K562 (cell line): ENCODE results near the gene PRMT7. TPM values are rescaled to one million over a fixed set of nuclear protein-coding genes. Genes with fewer than 3 reads are reported as not detected.

Source experiments
- ATAC-seq: fragments of 200-7000 bp; cut with Tn5 transposase; 3 replicates; pipeline ENCODE4 v1.9.1; 2020; ENCODE audit warnings: moderate library complexity
- BruUV-seq: library from RNA; stranded (reverse); fragments of 400-500 nt; replicated peaks from 2 replicates; lab custom pipeline; 2021; lab: Mats Ljungman, UMichigan
- CTCF ChIA-PET: fragments of 300-600 bp; formaldehyde crosslinking; extraction: SDS; loops from one replicate; lab custom pipeline; 2021; ENCODE audit warnings: low intra/inter-chr PET ratio; lab: Yijun Ruan, JAX
- POLR2A ChIA-PET: fragments of 300-600, 350-650 bp; sonication (Branson Sonifier 250); formaldehyde crosslinking; extraction: SDS; loops from one replicate; lab custom pipeline; 2021; ENCODE audit warnings: antibody characterized with exemption, inconsistent platforms; lab: Yijun Ruan, JAX
- DNase-seq, 4 experiments: peaks; one replicate each; pipeline versions ENCODE4 v3.0.0 to v3.0.0-alpha.2; 2011 to 2018; ENCODE audit warnings: low spot score in 3 of 4, mixed read lengths in 3 of 4; ENCODE audit errors: extremely low read depth in 1 of 4
- FAIRE-seq: peaks from 2 replicates; lab custom pipeline; 2011; peaks lifted over from hg19 to GRCh38; lab: Jason Lieb, UNC
- H2AFZ ChIP-seq: 2 replicates; pipeline ENCODE4 v1.6.0; 2011; ENCODE audit warnings: low read depth, low read length, control low read depth, inconsistent platforms
- H3K27ac ChIP-seq: fragments of 200-600 bp; 3 replicates; pipeline ENCODE4 v1.8.0; 2011; ENCODE audit warnings: low read depth, mild to moderate bottlenecking, control low read depth, inconsistent platforms, low read length, moderate library complexity, mixed read lengths; ENCODE audit errors: extremely low read depth
- H3K27me3 ChIP-seq, 2 experiments: fragments of 300-600 bp in 1 of 2; 2 replicates in 1 of 2; 3 replicates in 1 of 2; pipeline versions ENCODE4 v1.6.0 to v1.8.0; 2011; ENCODE audit warnings: inconsistent platforms in 2 of 2, low read length in 2 of 2, mild to moderate bottlenecking in 1 of 2, mixed read lengths in 1 of 2, moderate library complexity in 1 of 2; ENCODE audit not compliant: control insufficient read depth in 2 of 2, insufficient read depth in 2 of 2
- H3K36me3 ChIP-seq: fragments of 300-600 bp; 3 replicates; pipeline ENCODE4 v1.8.0; 2011; ENCODE audit warnings: mild to moderate bottlenecking, low read length, inconsistent platforms; ENCODE audit not compliant: control insufficient read depth, insufficient read depth
- H3K4me1 ChIP-seq, 2 experiments: fragments of 200-600 bp in 1 of 2; replicated peaks in 1 of 2; 2 replicates in 1 of 2; 3 replicates in 1 of 2; pipeline versions ENCODE4 v1.5.1 to v1.8.0; 2011; ENCODE audit warnings: inconsistent platforms in 2 of 2, low read length in 2 of 2, mild to moderate bottlenecking in 1 of 2, mixed read lengths in 1 of 2, moderate library complexity in 1 of 2; ENCODE audit not compliant: control insufficient read depth in 2 of 2, insufficient read depth in 2 of 2
- H3K4me2 ChIP-seq: 2 replicates; pipeline ENCODE4 v1.6.1; 2011; ENCODE audit warnings: low read length, control low read depth, inconsistent platforms, mixed read lengths; ENCODE audit not compliant: insufficient read depth
- H3K4me3 ChIP-seq: fragments of 200-600 bp; sonication (generic), shearing (Covaris generic); 2 replicates; pipeline ENCODE4 v1.5.1; 2016; ENCODE audit warnings: control low read depth, inconsistent platforms
- H3K79me2 ChIP-seq: fragments of 200-600 bp; 3 replicates; pipeline ENCODE4 v1.8.0; 2011; ENCODE audit warnings: low read length, inconsistent platforms; ENCODE audit not compliant: control insufficient read depth, insufficient read depth
- H3K9ac ChIP-seq, 2 experiments: 2 replicates each; pipeline versions ENCODE4 v1.6.0 to v1.6.1; 2011; ENCODE audit warnings: low read depth in 2 of 2, low read length in 2 of 2, control low read depth in 1 of 2, inconsistent platforms in 1 of 2, mild to moderate bottlenecking in 1 of 2, mixed read lengths in 1 of 2; ENCODE audit not compliant: insufficient read depth in 1 of 2
- H3K9me1 ChIP-seq: one replicate; pipeline ENCODE4 v1.6.0; 2011; ENCODE audit warnings: inconsistent platforms, mild to moderate bottlenecking, low read length, moderate library complexity; ENCODE audit not compliant: control insufficient read depth, insufficient read depth
- H3K9me3 ChIP-seq: replicated peaks from 2 replicates; pipeline ENCODE4 v1.5.1; 2011; ENCODE audit warnings: low read depth, low read length, inconsistent platforms; ENCODE audit not compliant: control insufficient read depth, insufficient read depth
- H4K20me1 ChIP-seq: replicated peaks from 2 replicates; pipeline ENCODE4 v1.6.1; 2011; ENCODE audit warnings: low read length, inconsistent platforms, mixed read lengths; ENCODE audit not compliant: control insufficient read depth, insufficient read depth
- BRD9 ChIP-seq: fragments of 450-650 bp; IDR thresholded peaks from 2 replicates; pipeline ENCODE4 v1.6.1; 2018; ENCODE audit warnings: low read depth; ENCODE audit not compliant: partially characterized antibody
- IRF9 ChIP-seq: fragments of 450-650 bp; IDR thresholded peaks from 2 replicates; pipeline ENCODE4 v1.6.1; 2016; ENCODE audit warnings: missing biosample characterization, missing genetic modification characterization
- MYNN ChIP-seq, 2 experiments: sonication (generic); formaldehyde crosslinking in 1 of 2; IDR thresholded peaks; 2 replicates each; pipeline versions ENCODE4 v1.5.0 to v1.6.1; 2016 to 2020; ENCODE audit warnings: antibody characterized with exemption in 1 of 2, missing genetic modification reagents in 1 of 2
- PPARD ChIP-seq: fragments of 250-450 bp; sonication (Bioruptor Pico); IDR thresholded peaks from 2 replicates; pipeline ENCODE4 v1.8.0; 2022; ENCODE audit warnings: inconsistent platforms, mild to moderate bottlenecking, moderate library complexity
- SETDB1 ChIP-seq: IDR thresholded peaks from one replicate; pipeline ENCODE4 v1.6.1; 2012; ENCODE audit warnings: low read length, control low read depth, inconsistent platforms
- SIRT6 ChIP-seq: IDR thresholded peaks from one replicate; pipeline ENCODE4 v1.6.1; 2012; ENCODE audit warnings: low read depth, mild to moderate bottlenecking, control low read depth, inconsistent platforms, low read length, moderate library complexity
- SOX6 ChIP-seq: fragments of 450-650 bp; IDR thresholded peaks from 2 replicates; pipeline ENCODE4 v1.6.1; 2014; ENCODE audit warnings: mild to moderate bottlenecking
- THAP12 ChIP-seq: fragments of 250-450 bp; sonication (Bioruptor Pico); IDR thresholded peaks from 2 replicates; pipeline ENCODE4 v1.9.0; 2021; ENCODE audit warnings: mild to moderate bottlenecking, inconsistent platforms
- YY1 ChIP-seq, 3 experiments: IDR thresholded peaks; 2 replicates each; pipeline ENCODE4 v1.6.1; 2011; ENCODE audit warnings: low read length in 2 of 3, mild to moderate bottlenecking in 2 of 3, moderate library complexity in 2 of 3, borderline replicate concordance in 1 of 3, control low read depth in 1 of 3, low read depth in 1 of 3; ENCODE audit not compliant: insufficient read depth in 3 of 3, insufficient replicate concordance in 2 of 3, control insufficient read depth in 1 of 3, insufficient read length in 1 of 3; ENCODE audit errors: extremely low read depth in 1 of 3
- ZBTB33 ChIP-seq: sonication (generic); formaldehyde crosslinking; IDR thresholded peaks from 2 replicates; pipeline ENCODE4 v1.8.1; 2023; ENCODE audit warnings: mild to moderate bottlenecking, missing genetic modification reagents
- ZNF695 ChIP-seq: fragments of 450-650 bp; formaldehyde crosslinking; IDR thresholded peaks from 2 replicates; pipeline ENCODE4 v1.4.0; 2020; ENCODE audit warnings: mild to moderate bottlenecking, moderate library complexity
- ZNF75A ChIP-seq: fragments of 450-650 bp; formaldehyde crosslinking; IDR thresholded peaks from 2 replicates; pipeline ENCODE4 v1.4.0; 2020; ENCODE audit warnings: mild to moderate bottlenecking
- ZNF77 ChIP-seq: fragments of 250-450 bp; sonication (Bioruptor Pico); IDR thresholded peaks from 2 replicates; pipeline ENCODE4 v1.5.0; 2020
- WGBS: fragments of 100-300 bp; shearing (Covaris generic); methylation state at CpG from one replicate; pipeline ENCODE4 v1.1.6; 2016; ENCODE audit warnings: low coverage, mixed read lengths; ENCODE audit not compliant: insufficient coverage; ENCODE audit errors: missing lambda C conversion rate; 5-methylcytosine and 5-hydroxymethylcytosine counted together
- in situ Hi-C: fragments of 300-500 bp; cut with MboI; formaldehyde crosslinking; loops from 4 replicates; pipeline ENCODE4 v1.15.0; 2018; ENCODE audit warnings: inconsistent platforms, mixed read lengths
- intact Hi-C: fragments of 100-400 bp; cut with micrococcal nuclease; formaldehyde crosslinking; loops from 2 replicates; pipeline ENCODE4 v1.14.2; 2022
- polyA plus RNA-seq, 8 experiments: library from polyadenylated mRNA; depleted of rRNA in 4 of 8; stranded (reverse) in 5 of 8; unstranded in 3 of 8; fragments of >200 nt; fragmentation: Nextera tagmentation in 2 of 8; fragmentation: Illumina TruSeq in 1 of 8; extraction: Ambion mirVana in 2 of 8; extraction: Trizol in 1 of 8; gene quantifications; 2 replicates each; pipeline versions ENCODE4 v1.2.1 to v1.2.3, GENCODE V29; 2011 to 2014; ENCODE audit warnings: inconsistent platforms in 1 of 8, missing spikeins in 1 of 8
- total RNA-seq, 7 experiments: library from RNA; depleted of rRNA in 6 of 7; stranded (reverse); fragments of >200 nt in 6 of 7; fragmentation: Illumina TruSeq in 2 of 7; extraction: Trizol in 2 of 7; gene quantifications; 2 replicates each; pipeline versions ENCODE4 v1.2.1 to v1.2.3, GENCODE V29; 2011 to 2021; ENCODE audit warnings: low replicate concordance in 1 of 7

Gene PRMT7
- total and polyA plus RNA-seq, 9 of the 15 experiments (the other 6 are each of a cell fraction or from before 2014, with no cell fraction given): 6.4 to 88.8 (median 73.1) TPM

- BruUV-seq: no TSS peak
- TF ChIP-seq SOX6 (no peak), YY1 (IDR thresholded peaks at IDR 0.05; ENCODE audit: borderline replicate concordance in 1 of 3, control insufficient read depth in 1 of 3, extremely low read depth in 1 of 3, insufficient read depth in 3 of 3, insufficient read length in 1 of 3, insufficient replicate concordance in 2 of 3, low read depth in 1 of 3, low read length in 2 of 3) (no peak), SETDB1 (no peak), BRD9 (no peak), IRF9 (no peak), ZNF695 (CRISPR knock-in tag) (no peak), ZBTB33 (no peak), THAP12 (CRISPR knock-in tag) (no peak), ZNF77 (no peak), MYNN (IDR thresholded peaks at IDR 0.05) (no peak), MYNN (CRISPR knock-in tag; IDR thresholded peaks at IDR 0.05) (no peak), PPARD (CRISPR knock-in tag) (no peak), SIRT6 (no peak), ZNF75A (no peak)
- Histone ChIP-seq H3K79me2 (no peaks in the 10 kb centered on the region), H3K27ac (no peak overlapping the region), H3K4me3 (no peak overlapping the region), H3K36me3 (no peaks in the 10 kb centered on the region), H4K20me1 (peaks cover 8% of the 10 kb centered on the region; the same call in 1 of the 2 replicates), H3K4me2 (no peak overlapping the region), H3K4me1 (peaks cover 18 to 40% of the 10 kb centered on the region in 2 experiments), H3K9me3 (no peaks in the 10 kb centered on the region), H2AFZ (no peak overlapping the region), H3K27me3 (peaks cover 41 to 58% of the 10 kb centered on the region in 2 experiments; a peak in 4 of 5 replicates), H3K9me1 (no peaks in the 10 kb centered on the region), H3K9ac (no peak overlapping the region)
- ATAC-seq: no peak
- WGBS: 6% methylated on average over 8 of the region's 9 CpGs
- CTCF ChIA-PET: no interaction called here
- FAIRE-seq: no peak
- POLR2A ChIA-PET: interaction anchor here (2.0 kb wide), 1 partner anchor 12 kb away, joined by 5 read pairs; no protein-coding TSS in a partner anchor
- in situ Hi-C loops (no loop called here), intact Hi-C loops (no loop called here)
- no peak for DNase-seq
Observed at GRCh38 chr16:68374961-68375660, 64.3 kb downstream of the PRMT7 start.
